ENCODE results near the gene ARHGEF28. TPM values are rescaled to one million over a fixed set of nuclear protein-coding genes. Genes with fewer than 3 reads are reported as not detected.

The ARHGEF28 gene
- total RNA-seq, 4 donors from 2014 or later: 9.8 to 18.7 (median 18.6) TPM

DNA sequence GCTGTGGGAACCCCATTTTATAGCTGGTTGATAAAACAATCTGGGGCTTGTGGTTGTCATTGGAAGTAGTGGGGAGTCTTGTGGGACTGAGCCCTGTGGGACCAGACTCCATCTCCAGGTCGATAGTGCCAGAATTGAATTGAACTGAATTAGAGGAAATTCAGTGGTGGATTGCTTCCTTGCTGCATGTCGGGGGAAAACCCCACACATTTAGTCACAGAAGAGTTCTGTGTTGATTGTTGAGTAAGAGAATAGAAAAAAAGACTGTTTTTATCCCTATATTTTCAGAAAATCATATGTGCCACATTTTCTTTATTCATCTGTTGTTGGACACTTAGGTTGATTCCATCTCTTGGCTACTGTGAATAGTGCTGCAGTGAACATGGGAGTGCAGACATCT, 209.7 kb downstream of the ARHGEF28 start:
- WGBS, 2 donors (ENCODE audit: low coverage in 1 of 2): 17 to 57% methylated on average over 2 of the region's 2 CpGs
- Histone ChIP-seq H3K27ac (no peak overlapping the region), H3K9me3 (peaks cover 0 to 6% of the 10 kb centered on the region in 2 donors), H3K4me3 (no peak overlapping the region), H3K27me3 (no peaks in the 10 kb centered on the region), H3K36me3 (no peaks in the 10 kb centered on the region), H3K4me1 (peaks cover 0 to 15% (median 1%) of the 10 kb centered on the region in 4 donors)
- TF ChIP-seq POLR2A (IDR thresholded peaks at IDR 0.05): no peak
- no peak for TF ChIP-seq EP300 (IDR thresholded peaks at IDR 0.05; ENCODE audit: low read depth)
- no peak for TF ChIP-seq POLR2AphosphoS5 (IDR thresholded peaks at IDR 0.05)
- TF ChIP-seq, protein P1, sequence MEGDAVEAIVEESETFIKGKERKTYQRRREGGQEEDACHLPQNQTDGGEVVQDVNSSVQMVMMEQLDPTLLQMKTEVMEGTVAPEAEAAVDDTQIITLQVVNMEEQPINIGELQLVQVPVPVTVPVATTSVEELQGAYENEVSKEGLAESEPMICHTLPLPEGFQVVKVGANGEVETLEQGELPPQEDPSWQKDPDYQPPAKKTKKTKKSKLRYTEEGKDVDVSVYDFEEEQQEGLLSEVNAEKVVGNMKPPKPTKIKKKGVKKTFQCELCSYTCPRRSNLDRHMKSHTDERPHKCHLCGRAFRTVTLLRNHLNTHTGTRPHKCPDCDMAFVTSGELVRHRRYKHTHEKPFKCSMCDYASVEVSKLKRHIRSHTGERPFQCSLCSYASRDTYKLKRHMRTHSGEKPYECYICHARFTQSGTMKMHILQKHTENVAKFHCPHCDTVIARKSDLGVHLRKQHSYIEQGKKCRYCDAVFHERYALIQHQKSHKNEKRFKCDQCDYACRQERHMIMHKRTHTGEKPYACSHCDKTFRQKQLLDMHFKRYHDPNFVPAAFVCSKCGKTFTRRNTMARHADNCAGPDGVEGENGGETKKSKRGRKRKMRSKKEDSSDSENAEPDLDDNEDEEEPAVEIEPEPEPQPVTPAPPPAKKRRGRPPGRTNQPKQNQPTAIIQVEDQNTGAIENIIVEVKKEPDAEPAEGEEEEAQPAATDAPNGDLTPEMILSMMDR (IDR thresholded peaks at IDR 0.05): no peak
- DNase-seq: no peak
- intact Hi-C loops (cut with DNase I; ENCODE audit: low total_unique reads) (no loop called here), in situ Hi-C loops (cut with MboI; ENCODE audit: low pct_ligation_motif_present in 1 of 4, low pct_unique_long_range_greater_than_20kb in 1 of 4, low sequenced_read_pairs in 3 of 4) (no loop called here)

DNA sequence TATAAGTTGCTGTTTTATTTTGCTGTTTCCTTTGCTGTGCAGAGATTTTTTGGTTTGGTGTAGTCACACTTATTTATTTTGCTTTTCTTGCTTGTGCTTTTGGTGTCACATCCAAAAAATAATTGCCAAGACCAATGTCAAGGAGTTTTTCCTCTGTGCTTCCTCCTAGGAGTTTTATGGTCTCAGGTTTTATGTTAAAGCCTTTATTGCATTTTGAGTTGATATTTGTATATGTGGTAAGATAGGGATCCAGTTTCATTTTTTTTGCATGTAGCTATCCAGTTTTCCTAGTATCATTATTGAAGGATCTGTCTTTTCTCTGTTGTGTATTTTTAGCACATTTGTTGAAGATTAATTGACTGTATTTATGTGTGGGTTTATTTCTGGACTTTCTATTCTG, 210.6 kb downstream of the ARHGEF28 start:
- in situ Hi-C loops (cut with MboI; ENCODE audit: low pct_ligation_motif_present in 1 of 4, low pct_unique_long_range_greater_than_20kb in 1 of 4, low sequenced_read_pairs in 3 of 4): no loop called here

DNA sequence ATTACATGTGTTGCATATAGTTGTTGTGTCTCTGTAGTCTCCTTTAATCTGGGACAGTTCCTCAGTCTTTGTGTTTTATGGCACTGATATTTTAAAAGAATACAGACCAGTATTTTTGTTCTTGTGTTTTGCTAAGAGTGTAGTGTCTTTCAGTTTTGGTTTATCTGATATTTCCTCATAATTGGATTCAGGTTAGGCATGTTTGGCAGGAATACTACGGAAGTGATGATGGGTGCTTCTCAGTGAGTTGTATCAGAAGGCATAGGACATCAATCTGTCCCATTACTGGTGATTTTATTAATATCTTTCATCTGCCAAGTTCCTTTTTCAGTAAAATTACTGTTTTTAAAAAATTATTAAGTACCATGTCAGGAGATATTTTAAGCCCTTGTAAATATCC, 212.9 kb downstream of the ARHGEF28 start:
- TF ChIP-seq, protein P1 (IDR thresholded peaks at IDR 0.05): no peak
- TF ChIP-seq EP300 (IDR thresholded peaks at IDR 0.05; ENCODE audit: low read depth): no peak
- no peak for DNase-seq
- Histone ChIP-seq H3K4me3 (no peak overlapping the region), H3K27ac (no peak overlapping the region), H3K27me3 (no peaks in the 10 kb centered on the region), H3K36me3 (no peaks in the 10 kb centered on the region), H3K4me1 (peaks cover 0 to 15% (median 0%) of the 10 kb centered on the region in 4 donors), H3K9me3 (peaks cover 0 to 6% of the 10 kb centered on the region in 2 donors)
- WGBS, 2 donors (ENCODE audit: low coverage in 1 of 2): 83 to 86% methylated on average over 1 of the region's 1 CpG
- in situ Hi-C loops (cut with MboI; ENCODE audit: low pct_ligation_motif_present in 1 of 4, low pct_unique_long_range_greater_than_20kb in 1 of 4, low sequenced_read_pairs in 3 of 4): no loop called here
- intact Hi-C loops (cut with DNase I; ENCODE audit: low total_unique reads): no loop called here

More for the DNA sequence above, 210.6 kb downstream of the ARHGEF28 start:
- H3K9me3 ChIP-seq: peaks cover 0 to 6% of the 10 kb centered on the region in 2 donors
- no peak for DNase-seq
- peaks cover 0 to 15% (median 0%) of the 10 kb centered on the region in 4 donors for H3K4me1 ChIP-seq
- no peaks in the 10 kb centered on the region for H3K36me3 ChIP-seq
- intact Hi-C loops (cut with DNase I; ENCODE audit: low total_unique reads): no loop called here
- H3K27me3 ChIP-seq: no peaks in the 10 kb centered on the region
- no peak overlapping the region for H3K4me3 ChIP-seq
- H3K27ac ChIP-seq: no peak overlapping the region
- TF ChIP-seq POLR2AphosphoS5 (IDR thresholded peaks at IDR 0.05) (no peak), EP300 (IDR thresholded peaks at IDR 0.05; ENCODE audit: low read depth) (no peak), POLR2A (IDR thresholded peaks at IDR 0.05) (no peak)
- TF ChIP-seq, protein P1 (IDR thresholded peaks at IDR 0.05): no peak

DNA sequence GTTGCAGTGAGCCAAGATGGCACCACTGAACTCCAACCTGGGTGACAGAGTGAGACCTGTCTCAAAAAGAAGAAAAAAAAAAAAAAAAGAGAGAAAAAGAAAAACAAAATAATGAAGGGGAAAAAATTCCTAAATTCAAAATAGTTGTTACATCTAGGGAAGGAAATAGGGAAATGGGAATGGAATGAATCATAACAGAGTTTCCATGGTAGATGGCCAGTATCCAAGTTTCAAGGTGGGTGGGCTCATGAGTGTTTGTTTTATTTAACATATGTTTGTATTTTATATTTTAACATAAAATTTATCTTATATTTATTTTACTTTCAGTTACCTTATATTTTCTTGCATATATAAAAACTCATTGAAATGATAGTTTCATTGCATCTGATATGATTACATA, 215.6 kb downstream of the ARHGEF28 start:
- Histone ChIP-seq H3K9me3 (peaks cover 0 to 4% of the 10 kb centered on the region in 2 donors), H3K4me1 (peaks cover 0 to 12% (median 0%) of the 10 kb centered on the region in 4 donors), H3K27ac (no peak overlapping the region), H3K4me3 (no peak overlapping the region), H3K27me3 (no peaks in the 10 kb centered on the region), H3K36me3 (no peaks in the 10 kb centered on the region)
- in situ Hi-C loops (cut with MboI; ENCODE audit: low pct_ligation_motif_present in 1 of 4, low pct_unique_long_range_greater_than_20kb in 1 of 4, low sequenced_read_pairs in 3 of 4): no loop called here
- intact Hi-C loops (cut with DNase I; ENCODE audit: low total_unique reads): no loop called here
- no peak for DNase-seq
- TF ChIP-seq EP300 (IDR thresholded peaks at IDR 0.05; ENCODE audit: low read depth) (no peak), POLR2AphosphoS5 (IDR thresholded peaks at IDR 0.05) (no peak), POLR2A (IDR thresholded peaks at IDR 0.05) (no peak)
- TF ChIP-seq, protein P1 (IDR thresholded peaks at IDR 0.05): no peak
